ENCODE results near the gene UVRAG. TPM values are rescaled to one million over a fixed set of nuclear protein-coding genes. Genes with fewer than 3 reads are reported as not detected.

Gene UVRAG
- total RNA-seq, 1 experiment from 2014 or later, result 29.5 TPM

GRCh38 chr11:75823415-75823814, 8.4 kb downstream of the UVRAG start:
- no peak overlapping the region for H3K27ac ChIP-seq (ENCODE audit: low read length)
- 0 out of 2 replicates have a peak, but pooled peaks cover 3% of the 10 kb centered on the region for H3K4me1 ChIP-seq (ENCODE audit: control insufficient read depth, insufficient read depth, low read length)
- no peak for DNase-seq (ENCODE audit: low read depth, low spot score)
- H3K36me3 ChIP-seq (ENCODE audit: control insufficient read depth, insufficient read depth, low read length), result no peaks in the 10 kb centered on the region
- POLR2A ChIA-PET, result interaction anchor here (0.6 kb wide), 1 partner anchor 261 kb away, joined by 3 read pairs; the partner anchor contains the start of gene SERPINH1
- CTCF ChIA-PET, result no interaction called here
- no peak overlapping the region for H3K4me3 ChIP-seq (ENCODE audit: low read depth in 2 of 2, low read length in 2 of 2)
- no TSS peak for BruUV-seq (replicated peaks)
- H3K27me3 ChIP-seq (ENCODE audit: control insufficient read depth, insufficient read depth, low read length), result no peaks in the 10 kb centered on the region
- in situ Hi-C loops (cut with HindIII; ENCODE audit: low pct_unique_long_range_greater_than_20kb, low sequenced_read_pairs), result no loop called here
- intact Hi-C loops (cut with micrococcal nuclease; ENCODE audit: unreplicated experiment), result no loop called here
- no peaks in the 10 kb centered on the region for H3K9me3 ChIP-seq (ENCODE audit: control insufficient read depth, insufficient read depth, low read depth, low read length)
- no peak for ATAC-seq
- TF ChIP-seq, protein P1, sequence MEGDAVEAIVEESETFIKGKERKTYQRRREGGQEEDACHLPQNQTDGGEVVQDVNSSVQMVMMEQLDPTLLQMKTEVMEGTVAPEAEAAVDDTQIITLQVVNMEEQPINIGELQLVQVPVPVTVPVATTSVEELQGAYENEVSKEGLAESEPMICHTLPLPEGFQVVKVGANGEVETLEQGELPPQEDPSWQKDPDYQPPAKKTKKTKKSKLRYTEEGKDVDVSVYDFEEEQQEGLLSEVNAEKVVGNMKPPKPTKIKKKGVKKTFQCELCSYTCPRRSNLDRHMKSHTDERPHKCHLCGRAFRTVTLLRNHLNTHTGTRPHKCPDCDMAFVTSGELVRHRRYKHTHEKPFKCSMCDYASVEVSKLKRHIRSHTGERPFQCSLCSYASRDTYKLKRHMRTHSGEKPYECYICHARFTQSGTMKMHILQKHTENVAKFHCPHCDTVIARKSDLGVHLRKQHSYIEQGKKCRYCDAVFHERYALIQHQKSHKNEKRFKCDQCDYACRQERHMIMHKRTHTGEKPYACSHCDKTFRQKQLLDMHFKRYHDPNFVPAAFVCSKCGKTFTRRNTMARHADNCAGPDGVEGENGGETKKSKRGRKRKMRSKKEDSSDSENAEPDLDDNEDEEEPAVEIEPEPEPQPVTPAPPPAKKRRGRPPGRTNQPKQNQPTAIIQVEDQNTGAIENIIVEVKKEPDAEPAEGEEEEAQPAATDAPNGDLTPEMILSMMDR (IDR thresholded peaks at IDR 0.05), result no peak
- TF ChIP-seq REST (IDR thresholded peaks at IDR 0.05; ENCODE audit: insufficient read depth in 1 of 2, low read depth in 2 of 2, low read length in 1 of 2), result no peak
- no peak for TF ChIP-seq POLR2AphosphoS5 (IDR thresholded peaks at IDR 0.05; ENCODE audit: low read depth, low read length)
- TF ChIP-seq SIN3A (IDR thresholded peaks at IDR 0.05; ENCODE audit: borderline replicate concordance, insufficient read depth, low read depth, low read length), result no peak
- TF ChIP-seq TCF7L2 (IDR thresholded peaks at IDR 0.05; ENCODE audit: low read depth, low read length), result no peak

- ChIA-PET POLR2A (interaction anchor here (0.8 kb wide), 1 partner anchor 13 kb away, joined by 9 read pairs; no protein-coding TSS in a partner anchor), CTCF (no interaction called here)
- no TSS peak for BruUV-seq (replicated peaks)
- 0 out of 2 replicates have a peak, but pooled peaks cover 3% of the 10 kb centered on the region for H3K4me1 ChIP-seq (ENCODE audit: control insufficient read depth, insufficient read depth, low read length)
- DNase-seq (ENCODE audit: low read depth, low spot score) (no peak), ATAC-seq (no peak)
- intact Hi-C loops (cut with micrococcal nuclease; ENCODE audit: unreplicated experiment) (no loop called here), in situ Hi-C loops (cut with HindIII; ENCODE audit: low pct_unique_long_range_greater_than_20kb, low sequenced_read_pairs) (no loop called here)
- H3K27me3 ChIP-seq (ENCODE audit: control insufficient read depth, insufficient read depth, low read length), result no peaks in the 10 kb centered on the region
- no peak overlapping the region for H3K4me3 ChIP-seq (ENCODE audit: low read depth in 2 of 2, low read length in 2 of 2)
- no peak for TF ChIP-seq POLR2AphosphoS5 (IDR thresholded peaks at IDR 0.05; ENCODE audit: low read depth, low read length)
- TF ChIP-seq TCF7L2 (IDR thresholded peaks at IDR 0.05; ENCODE audit: low read depth, low read length), result no peak
- TF ChIP-seq REST (IDR thresholded peaks at IDR 0.05; ENCODE audit: insufficient read depth in 1 of 2, low read depth in 2 of 2, low read length in 1 of 2), result no peak
- TF ChIP-seq, protein P1 (IDR thresholded peaks at IDR 0.05), result no peak
- TF ChIP-seq SIN3A (IDR thresholded peaks at IDR 0.05; ENCODE audit: borderline replicate concordance, insufficient read depth, low read depth, low read length), result no peak
- H3K27ac ChIP-seq (ENCODE audit: low read length), result no peak overlapping the region
- H3K36me3 ChIP-seq (ENCODE audit: control insufficient read depth, insufficient read depth, low read length), result no peaks in the 10 kb centered on the region
- no peaks in the 10 kb centered on the region for H3K9me3 ChIP-seq (ENCODE audit: control insufficient read depth, insufficient read depth, low read depth, low read length)
These were observed 8.9 kb downstream of the UVRAG start for GRCh38 chr11:75823946-75824345.

All from Panc1 (cell line).